GM19463 (cell line): Measurements from ENCODE around the gene RASSF7.

Experiments used
- ATAC-seq: cut with Tn5 transposase; IDR thresholded peaks from one replicate; pipeline ENCODE4 v1.9.1; 2021; ENCODE audit warnings: mild to moderate bottlenecking, moderate library complexity; ENCODE audit not compliant: unreplicated experiment

The RASSF7 gene

GRCh38 chr11:532527-532985 is 28.2 kb upstream of the RASSF7 start:
- no peak for ATAC-seq

GRCh38 chr11:532986-533585 is 27.7 kb upstream of the RASSF7 start:
- ATAC-seq, result no peak

- ATAC-seq, result no peak
These were observed 27.0 kb upstream of the RASSF7 start for GRCh38 chr11:533586-534395.

- no peak for ATAC-seq
These were observed 26.2 kb upstream of the RASSF7 start for GRCh38 chr11:534396-535209.

GRCh38 chr11:535210-535518 is 25.6 kb upstream of the RASSF7 start:
- peak; percentile 16 for ATAC-seq

- ATAC-seq, result peak; percentile 74
These were observed 25.0 kb upstream of the RASSF7 start, which contains the start of gene HRAS for GRCh38 chr11:535519-536454. TSS of gene HRAS (minus strand) at chr11:535576.

GRCh38 chr11:536841-537621 is 23.7 kb upstream of the RASSF7 start, which contains the start of gene LRRC56:
TSS of gene LRRC56 (plus strand) at chr11:537527. CDS start at chr11:540685, 3,158 bp downstream.
- ATAC-seq, result peak; percentile 51

- ATAC-seq, result no peak
These were observed 22.9 kb upstream of the RASSF7 start for GRCh38 chr11:537622-538430.

- ATAC-seq, result no peak
These were observed 22.2 kb upstream of the RASSF7 start for GRCh38 chr11:538431-539051.

GRCh38 chr11:539971-540481 is 20.7 kb upstream of the RASSF7 start:
- ATAC-seq, result no peak

- ATAC-seq, result no peak
These were observed 20.0 kb upstream of the RASSF7 start for GRCh38 chr11:540583-541432.

GRCh38 chr11:541433-541885 is 19.3 kb upstream of the RASSF7 start:
- ATAC-seq, result no peak

GRCh38 chr11:544817-545166 is 16.0 kb upstream of the RASSF7 start:
- no peak for ATAC-seq

GRCh38 chr11:545171-545570 is 15.6 kb upstream of the RASSF7 start:
- no peak for ATAC-seq

GRCh38 chr11:548700-549603 is 11.8 kb upstream of the RASSF7 start:
- no peak for ATAC-seq

GRCh38 chr11:550021-550745 is 10.6 kb upstream of the RASSF7 start:
- no peak for ATAC-seq
